IMR-90 (cell line): ENCODE results near the gene CDC6. TPM values are rescaled to one million over a fixed set of nuclear protein-coding genes. Genes with fewer than 3 reads are reported as not detected.

ENCODE experiments used
- ATAC-seq: fragments of 200-7000 bp; cut with Tn5 transposase; 2 replicates; pipeline ENCODE4 v1.9.1; 2020; ENCODE audit warnings: low read depth, mild to moderate bottlenecking, moderate library complexity
- BruUV-seq: library from RNA; stranded (reverse); fragments of 400-500 nt; replicated peaks from 2 replicates; lab custom pipeline; 2021; lab: Mats Ljungman, UMichigan
- CTCF ChIA-PET: fragments of 300-600 bp; formaldehyde crosslinking; extraction: SDS; loops from one replicate; lab custom pipeline; 2021; ENCODE audit warnings: antibody characterized with exemption; lab: Yijun Ruan, JAX
- POLR2A ChIA-PET: fragments of 300-600 bp; sonication (Branson Sonifier 250); formaldehyde crosslinking; loops from one replicate; lab custom pipeline; 2022; ENCODE audit warnings: antibody characterized with exemption; ENCODE audit not compliant: unreplicated experiment; lab: Charles Lee
- DNase-seq: peaks from one replicate; pipeline ENCODE4 v3.0.0; 2013
- H2AFZ ChIP-seq: replicated peaks from 2 replicates; pipeline ENCODE3; 2013; ENCODE audit warnings: low read length, mild to moderate bottlenecking; ENCODE audit not compliant: poor library complexity
- H2AK5ac ChIP-seq: 2 replicates; pipeline ENCODE4 v1.6.1; 2013; ENCODE audit warnings: low read depth, low read length, inconsistent platforms
- H2AK9ac ChIP-seq: replicated peaks from 2 replicates; pipeline ENCODE3; 2013; ENCODE audit warnings: mild to moderate bottlenecking, low read depth, low read length, moderate library complexity; ENCODE audit not compliant: poor library complexity
- H2BK120ac ChIP-seq: 2 replicates; pipeline ENCODE4 v1.6.1; 2013; ENCODE audit warnings: low read depth, low read length, inconsistent platforms
- H2BK15ac ChIP-seq: 3 replicates; pipeline ENCODE4 v1.6.1; 2013; ENCODE audit warnings: low read depth, low read length, inconsistent platforms
- H2BK20ac ChIP-seq: 2 replicates; pipeline ENCODE4 v1.6.1; 2013; ENCODE audit warnings: low read depth, mild to moderate bottlenecking, inconsistent platforms, low read length, moderate library complexity
- H2BK5ac ChIP-seq: 2 replicates; pipeline ENCODE4 v1.6.1; 2013; ENCODE audit warnings: mild to moderate bottlenecking, low read depth, low read length, inconsistent platforms; ENCODE audit not compliant: poor library complexity, severe bottlenecking
- H3K14ac ChIP-seq: replicated peaks from 2 replicates; pipeline ENCODE4 v1.6.1; 2013; ENCODE audit warnings: low read depth, low read length, inconsistent platforms
- H3K18ac ChIP-seq: 2 replicates; pipeline ENCODE4 v1.6.1; 2013; ENCODE audit warnings: low read depth, low read length, control low read depth
- H3K23ac ChIP-seq: 2 replicates; pipeline ENCODE4 v1.6.1; 2013; ENCODE audit warnings: low read depth, low read length, inconsistent platforms
- H3K27ac ChIP-seq: 2 replicates; pipeline ENCODE4 v1.5.1; 2013; ENCODE audit warnings: mild to moderate bottlenecking, control low read depth, low read length; ENCODE audit not compliant: insufficient read depth
- H3K27me3 ChIP-seq: 2 replicates; pipeline ENCODE4 v1.6.1; 2013; ENCODE audit warnings: low read length; ENCODE audit not compliant: control insufficient read depth, insufficient read depth
- H3K36me3 ChIP-seq: 2 replicates; pipeline ENCODE4 v1.6.1; 2013; ENCODE audit warnings: low read length, mixed read lengths; ENCODE audit not compliant: control insufficient read depth, insufficient read depth
- H3K4ac ChIP-seq: 2 replicates; pipeline ENCODE4 v1.6.1; 2013; ENCODE audit warnings: low read depth, low read length, inconsistent platforms
- H3K4me1 ChIP-seq: 2 replicates; pipeline ENCODE4 v1.6.1; 2013; ENCODE audit warnings: low read length, mixed read lengths; ENCODE audit not compliant: control insufficient read depth, insufficient read depth
- H3K4me2 ChIP-seq: 2 replicates; pipeline ENCODE4 v1.6.1; 2013; ENCODE audit warnings: low read depth, mild to moderate bottlenecking, control low read depth, low read length, moderate library complexity
- H3K4me3 ChIP-seq: 2 replicates; pipeline ENCODE4 v1.5.1; 2013; ENCODE audit warnings: low read depth, mild to moderate bottlenecking, control low read depth, low read length, moderate library complexity; ENCODE audit not compliant: insufficient read depth
- H3K56ac ChIP-seq: 2 replicates; pipeline ENCODE4 v1.6.1; 2013; ENCODE audit warnings: low read length, inconsistent platforms; ENCODE audit not compliant: insufficient read depth; ENCODE audit errors: extremely low read depth
- H3K79me1 ChIP-seq, 2 experiments: 2 replicates each; pipeline ENCODE4 v1.6.1; 2013; ENCODE audit warnings: low read length in 2 of 2, inconsistent platforms in 1 of 2, low read depth in 1 of 2
- H3K9ac ChIP-seq: 2 replicates; pipeline ENCODE4 v1.6.1; 2013; ENCODE audit warnings: low read depth, low read length, control low read depth
- H3K9me1 ChIP-seq: 2 replicates; pipeline ENCODE4 v1.6.1; 2013; ENCODE audit warnings: low read length, inconsistent platforms; ENCODE audit not compliant: insufficient read depth
- H3K9me3 ChIP-seq: 2 replicates; pipeline ENCODE4 v1.6.1; 2013; ENCODE audit warnings: low read length; ENCODE audit not compliant: control insufficient read depth, insufficient read depth
- H4K20me1 ChIP-seq: 2 replicates; pipeline ENCODE4 v1.6.1; 2013; ENCODE audit warnings: low read length, inconsistent platforms; ENCODE audit not compliant: insufficient read depth
- H4K5ac ChIP-seq: 2 replicates; pipeline ENCODE4 v1.6.1; 2013; ENCODE audit warnings: mild to moderate bottlenecking, low read depth, low read length, control low read depth
- H4K8ac ChIP-seq, 2 experiments: 2 replicates each; pipeline ENCODE4 v1.6.1; 2013; ENCODE audit warnings: low read depth in 2 of 2, low read length in 2 of 2, control low read depth in 1 of 2, inconsistent platforms in 1 of 2
- H4K91ac ChIP-seq: 2 replicates; pipeline ENCODE4 v1.6.1; 2013; ENCODE audit warnings: low read depth, low read length, inconsistent platforms; ENCODE audit not compliant: insufficient read depth
- BHLHE40 ChIP-seq: fragments of 150-350 bp; IDR thresholded peaks from 2 replicates; pipeline ENCODE4 v1.6.1; 2016; ENCODE audit warnings: mild to moderate bottlenecking, low read depth, low read length
- POLR2A ChIP-seq: IDR thresholded peaks from 2 replicates; pipeline ENCODE4 v1.6.1; 2012; ENCODE audit warnings: mild to moderate bottlenecking, low read depth, low read length
- RFX5 ChIP-seq: IDR thresholded peaks from 2 replicates; pipeline ENCODE4 v1.8.0; 2012; ENCODE audit warnings: low read depth, mild to moderate bottlenecking, low read length, moderate library complexity
- WGBS, 2 experiments: methylation state at CpG; one replicate each; pipeline versions ENCODE4 v1.1.5 to v1.1.7; 2013; ENCODE audit warnings: missing lambda C conversion rate in 2 of 2; ENCODE audit not compliant: insufficient read length in 1 of 2; ENCODE audit errors: extremely low coverage in 2 of 2; 5-methylcytosine and 5-hydroxymethylcytosine counted together
- dilution Hi-C: fragments of 300-500 bp; cut with HindIII; formaldehyde crosslinking; loops from one replicate; pipeline ENCODE4 v1.14.3; 2018; ENCODE audit warnings: low sequenced_read_pairs; ENCODE audit not compliant: unreplicated experiment
- in situ Hi-C: fragments of 300-500 bp; cut with MboI; formaldehyde crosslinking; loops from 3 replicates; pipeline ENCODE4 v1.14.3; 2019; ENCODE audit warnings: low sequenced_read_pairs, inconsistent platforms, mixed read lengths
- intact Hi-C: fragments of 100-400 bp; cut with micrococcal nuclease; formaldehyde crosslinking; loops from 2 replicates; pipeline ENCODE4 v1.10.0; 2022
- polyA plus RNA-seq, 3 experiments: library from polyadenylated mRNA; depleted of rRNA; stranded (reverse); fragments of >200 nt; gene quantifications; 2 replicates each; pipeline ENCODE4 v1.2.3, GENCODE V29; 2012; ENCODE audit warnings: low replicate concordance in 1 of 3
- total RNA-seq: library from RNA; depleted of rRNA; stranded (reverse); fragments of >200 nt; gene quantifications from 2 replicates; pipeline ENCODE4 v1.2.3, GENCODE V29; 2012
- TF ChIP-seq, protein P1 (sequence below): fragments of 150-350 bp; IDR thresholded peaks from 2 replicates; pipeline ENCODE4 v1.6.1; 2016; ENCODE audit warnings: low read depth, mild to moderate bottlenecking, low read length, moderate library complexity, borderline replicate concordance
- TF ChIP-seq, protein P2 (sequence below): conservative IDR thresholded peaks from 2 replicates; pipeline ENCODE4 v1.5.1; 2012; ENCODE audit warnings: mild to moderate bottlenecking, low read depth, low read length, improper control_type of control experiment

The CDC6 gene
- total and polyA plus RNA-seq, 2 of the 4 experiments (the other 2 are of a cell fraction): 15.3 to 25.6 TPM

DNA sequence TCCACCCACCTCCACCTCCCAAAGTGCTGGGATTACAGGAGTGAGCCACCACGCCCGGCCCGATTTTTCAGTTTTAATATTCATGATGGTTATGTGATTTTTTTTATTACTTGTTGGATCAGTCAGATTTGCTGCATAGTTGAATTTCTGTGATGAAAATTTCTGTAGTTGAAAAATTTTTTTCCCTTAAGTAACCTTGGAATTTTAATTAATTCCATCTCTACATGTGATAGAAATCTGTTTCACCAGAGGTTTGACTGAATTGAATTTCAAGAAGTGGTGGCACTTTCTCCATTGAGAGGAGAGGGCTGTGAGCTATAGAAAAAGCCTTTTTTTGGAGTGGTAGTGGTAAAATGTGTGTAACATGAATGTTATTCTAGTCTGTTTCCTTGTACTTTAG, 43.9 kb upstream of the CDC6 start:
- ATAC-seq (no peak), DNase-seq (no peak)
- Histone ChIP-seq H2AFZ (no peak overlapping the region), H3K4ac (no peak overlapping the region), H4K5ac (no peak overlapping the region), H3K18ac (no peak overlapping the region), H3K4me1 (no peaks in the 10 kb centered on the region; the same call in 1 of the 2 replicates), H4K20me1 (peaks cover 44% of the 10 kb centered on the region), H3K56ac (no peak overlapping the region), H4K8ac (no peak overlapping the region), H3K36me3 (no peaks in the 10 kb centered on the region), H2BK15ac (no peak overlapping the region), H4K91ac (no peak overlapping the region), H3K9me3 (no peaks in the 10 kb centered on the region), H2BK120ac (no peak overlapping the region), H3K23ac (no peak overlapping the region), H3K14ac (no peak overlapping the region), H3K27me3 (no peaks in the 10 kb centered on the region), H3K79me1 (peaks cover 34 to 70% of the 10 kb centered on the region in 2 experiments), H3K9me1 (peaks cover 6% of the 10 kb centered on the region), H3K4me3 (no peak overlapping the region), H3K9ac (no peak overlapping the region), H3K4me2 (no peak overlapping the region), H2AK9ac (no peak overlapping the region), H2AK5ac (no peak overlapping the region), H2BK20ac (no peak overlapping the region), H3K27ac (no peak overlapping the region), H2BK5ac (no peak overlapping the region)
- dilution Hi-C loops: no loop called here
- in situ Hi-C loops: no loop called here
- POLR2A ChIA-PET: no interaction called here
- intact Hi-C loops: loop anchor here (5.0 kb wide), 1 partner anchor 34 kb away; no protein-coding TSS in a partner anchor
- WGBS, 2 experiments: no CpG with 5 or more reads among the region's 3 CpGs
- TF ChIP-seq, protein P1, sequence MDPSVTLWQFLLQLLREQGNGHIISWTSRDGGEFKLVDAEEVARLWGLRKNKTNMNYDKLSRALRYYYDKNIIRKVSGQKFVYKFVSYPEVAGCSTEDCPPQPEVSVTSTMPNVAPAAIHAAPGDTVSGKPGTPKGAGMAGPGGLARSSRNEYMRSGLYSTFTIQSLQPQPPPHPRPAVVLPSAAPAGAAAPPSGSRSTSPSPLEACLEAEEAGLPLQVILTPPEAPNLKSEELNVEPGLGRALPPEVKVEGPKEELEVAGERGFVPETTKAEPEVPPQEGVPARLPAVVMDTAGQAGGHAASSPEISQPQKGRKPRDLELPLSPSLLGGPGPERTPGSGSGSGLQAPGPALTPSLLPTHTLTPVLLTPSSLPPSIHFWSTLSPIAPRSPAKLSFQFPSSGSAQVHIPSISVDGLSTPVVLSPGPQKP: no peak
- TF ChIP-seq POLR2A (no peak), BHLHE40 (no peak), RFX5 (no peak)
- TF ChIP-seq, protein P2, sequence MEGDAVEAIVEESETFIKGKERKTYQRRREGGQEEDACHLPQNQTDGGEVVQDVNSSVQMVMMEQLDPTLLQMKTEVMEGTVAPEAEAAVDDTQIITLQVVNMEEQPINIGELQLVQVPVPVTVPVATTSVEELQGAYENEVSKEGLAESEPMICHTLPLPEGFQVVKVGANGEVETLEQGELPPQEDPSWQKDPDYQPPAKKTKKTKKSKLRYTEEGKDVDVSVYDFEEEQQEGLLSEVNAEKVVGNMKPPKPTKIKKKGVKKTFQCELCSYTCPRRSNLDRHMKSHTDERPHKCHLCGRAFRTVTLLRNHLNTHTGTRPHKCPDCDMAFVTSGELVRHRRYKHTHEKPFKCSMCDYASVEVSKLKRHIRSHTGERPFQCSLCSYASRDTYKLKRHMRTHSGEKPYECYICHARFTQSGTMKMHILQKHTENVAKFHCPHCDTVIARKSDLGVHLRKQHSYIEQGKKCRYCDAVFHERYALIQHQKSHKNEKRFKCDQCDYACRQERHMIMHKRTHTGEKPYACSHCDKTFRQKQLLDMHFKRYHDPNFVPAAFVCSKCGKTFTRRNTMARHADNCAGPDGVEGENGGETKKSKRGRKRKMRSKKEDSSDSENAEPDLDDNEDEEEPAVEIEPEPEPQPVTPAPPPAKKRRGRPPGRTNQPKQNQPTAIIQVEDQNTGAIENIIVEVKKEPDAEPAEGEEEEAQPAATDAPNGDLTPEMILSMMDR: no peak
- BruUV-seq: no TSS peak
- CTCF ChIA-PET: no interaction called here
